ENCODE data around the gene FAM236B.
"Not testable (repeated sequence)": the region's sequence is repeated elsewhere in the genome, so short reads cannot be mapped to it uniquely, and the experiment has no call there.

Gene FAM236B

GRCh38 chrX:72782560-72782959 lies at the start of gene FAM236B:
Gene FAM236B, minus strand, starts transcription at chrX:72782660. Its CDS starts 100 bp downstream, at chrX:72782560.
- in situ Hi-C loops (cut with MboI; ENCODE audit: low sequenced_read_pairs), result not testable (repeated sequence)

- in situ Hi-C loops (cut with MboI; ENCODE audit: low sequenced_read_pairs), result not testable (repeated sequence)
Observed at GRCh38 chrX:72830701-72831100, 48.2 kb upstream of the FAM236B start.

GRCh38 chrX:72808110-72808509 lies 25.6 kb upstream of the FAM236B start, which contains the start of gene FAM236D:
Gene FAM236D, minus strand, starts transcription at chrX:72808210. Its CDS starts 100 bp downstream, at chrX:72808110.
- in situ Hi-C loops (cut with MboI; ENCODE audit: low sequenced_read_pairs), result not testable (repeated sequence)

- in situ Hi-C loops (cut with MboI; ENCODE audit: low sequenced_read_pairs), result not testable (repeated sequence)
Observed at GRCh38 chrX:72790390-72790789, 7.9 kb upstream of the FAM236B start.

GRCh38 chrX:72788142-72788541 lies 5.7 kb upstream of the FAM236B start:
- in situ Hi-C loops (cut with MboI; ENCODE audit: low sequenced_read_pairs), result not testable (repeated sequence)

GRCh38 chrX:72783964-72784363 lies 1.5 kb upstream of the FAM236B start:
- in situ Hi-C loops (cut with MboI; ENCODE audit: low sequenced_read_pairs), result not testable (repeated sequence)

GRCh38 chrX:72783365-72783936 lies 991 bp upstream of the FAM236B start:
- in situ Hi-C loops (cut with MboI; ENCODE audit: low sequenced_read_pairs), result not testable (repeated sequence)

GRCh38 chrX:72778146-72778545 lies 4.3 kb downstream of the FAM236B start:
- in situ Hi-C loops (cut with MboI; ENCODE audit: low sequenced_read_pairs), result not testable (repeated sequence)

GRCh38 chrX:72777467-72777790 lies 5.0 kb downstream of the FAM236B start:
- in situ Hi-C loops (cut with MboI; ENCODE audit: low sequenced_read_pairs), result not testable (repeated sequence)

GRCh38 chrX:72776653-72777466 lies 5.6 kb downstream of the FAM236B start, which contains the start of gene DMRTC1B:
Gene DMRTC1B, plus strand, starts transcription at chrX:72776890. Its CDS starts 68,246 bp downstream, at chrX:72845136.
- in situ Hi-C loops (cut with MboI; ENCODE audit: low sequenced_read_pairs), result not testable (repeated sequence)

GRCh38 chrX:72760454-72760853 lies 22.0 kb downstream of the FAM236B start:
- in situ Hi-C loops (cut with MboI; ENCODE audit: low sequenced_read_pairs), result not testable (repeated sequence)

GRCh38 chrX:72748545-72748944 lies 33.9 kb downstream of the FAM236B start:
- in situ Hi-C loops (cut with MboI; ENCODE audit: low sequenced_read_pairs), result not testable (repeated sequence)

- in situ Hi-C loops (cut with MboI; ENCODE audit: low sequenced_read_pairs), result not testable (repeated sequence)
Observed at GRCh38 chrX:72745546-72745945, 36.9 kb downstream of the FAM236B start.

GRCh38 chrX:72735561-72735960 lies 46.9 kb downstream of the FAM236B start:
- in situ Hi-C loops (cut with MboI; ENCODE audit: low sequenced_read_pairs), result no loop called here

GRCh38 chrX:72733636-72734035 lies 48.8 kb downstream of the FAM236B start:
- in situ Hi-C loops (cut with MboI; ENCODE audit: low sequenced_read_pairs), result not testable (repeated sequence)

All from HL-60/S4 (cell line).